Measurements from ENCODE around the gene KMT5B.

KMT5B gene

DNA sequence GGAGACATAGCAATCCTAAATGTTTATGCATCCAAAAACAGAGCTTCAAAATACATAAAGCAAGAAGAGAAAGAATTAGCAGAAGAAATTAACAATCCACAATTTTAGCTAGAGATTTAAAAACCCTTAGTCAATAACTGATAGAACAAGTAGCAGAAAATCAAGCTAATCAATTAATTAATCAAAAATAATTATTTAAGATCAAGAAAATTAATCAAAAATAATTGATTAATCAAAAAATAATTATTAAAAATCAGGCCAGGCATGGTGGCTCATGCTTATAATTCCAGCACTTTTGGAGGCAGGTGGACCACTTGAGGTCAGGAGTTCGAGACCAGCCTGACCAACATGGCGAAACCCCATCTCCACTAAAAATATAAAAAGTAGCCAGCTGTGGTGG, 29.5 kb upstream of the KMT5B start:
- no peak overlapping the region for H3K9ac ChIP-seq (ENCODE audit: low read length)
- no peaks in the 10 kb centered on the region for H4K20me1 ChIP-seq (ENCODE audit: insufficient read depth, low read length)
- TF ChIP-seq EZH2 (IDR thresholded peaks at IDR 0.05; ENCODE audit: borderline replicate concordance, low read length), result no peak
- TF ChIP-seq, protein P1, sequence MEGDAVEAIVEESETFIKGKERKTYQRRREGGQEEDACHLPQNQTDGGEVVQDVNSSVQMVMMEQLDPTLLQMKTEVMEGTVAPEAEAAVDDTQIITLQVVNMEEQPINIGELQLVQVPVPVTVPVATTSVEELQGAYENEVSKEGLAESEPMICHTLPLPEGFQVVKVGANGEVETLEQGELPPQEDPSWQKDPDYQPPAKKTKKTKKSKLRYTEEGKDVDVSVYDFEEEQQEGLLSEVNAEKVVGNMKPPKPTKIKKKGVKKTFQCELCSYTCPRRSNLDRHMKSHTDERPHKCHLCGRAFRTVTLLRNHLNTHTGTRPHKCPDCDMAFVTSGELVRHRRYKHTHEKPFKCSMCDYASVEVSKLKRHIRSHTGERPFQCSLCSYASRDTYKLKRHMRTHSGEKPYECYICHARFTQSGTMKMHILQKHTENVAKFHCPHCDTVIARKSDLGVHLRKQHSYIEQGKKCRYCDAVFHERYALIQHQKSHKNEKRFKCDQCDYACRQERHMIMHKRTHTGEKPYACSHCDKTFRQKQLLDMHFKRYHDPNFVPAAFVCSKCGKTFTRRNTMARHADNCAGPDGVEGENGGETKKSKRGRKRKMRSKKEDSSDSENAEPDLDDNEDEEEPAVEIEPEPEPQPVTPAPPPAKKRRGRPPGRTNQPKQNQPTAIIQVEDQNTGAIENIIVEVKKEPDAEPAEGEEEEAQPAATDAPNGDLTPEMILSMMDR (IDR thresholded peaks at IDR 0.05; ENCODE audit: low read length), result no peak
- no peak overlapping the region for H3K4me2 ChIP-seq (ENCODE audit: low read length)
- H3F3A ChIP-seq (ENCODE audit: insufficient read depth, low read length), result no peaks in the 10 kb centered on the region
- no peak overlapping the region for H3K27ac ChIP-seq (ENCODE audit: low read depth, low read length, poor library complexity, severe bottlenecking)
- no peak overlapping the region for H3K4me3 ChIP-seq (ENCODE audit: low read depth, low read length, poor library complexity, severe bottlenecking)
- no peaks in the 10 kb centered on the region for H3K4me1 ChIP-seq (ENCODE audit: insufficient read depth, low read length, severe bottlenecking)
- H3K9me3 ChIP-seq (ENCODE audit: low read length), result no peaks in the 10 kb centered on the region
- no peaks in the 10 kb centered on the region for H3K79me2 ChIP-seq (ENCODE audit: insufficient read depth, low read length)
- H3K36me3 ChIP-seq (ENCODE audit: insufficient read depth, low read length), result no peaks in the 10 kb centered on the region
- H2AFZ ChIP-seq (ENCODE audit: low read length), result no peak overlapping the region
- no peaks in the 10 kb centered on the region for H3K9me2 ChIP-seq (ENCODE audit: low read depth, low read length)
- H3K27me3 ChIP-seq (ENCODE audit: insufficient read depth, low read length), result 0 out of 2 replicates have a peak, but pooled peaks cover 4% of the 10 kb centered on the region

GRCh38 chr11:68231621-68232020, 18.5 kb upstream of the KMT5B start:
- Histone ChIP-seq H3K9ac (ENCODE audit: low read length) (no peak overlapping the region), H3K9me2 (ENCODE audit: low read depth, low read length) (no peaks in the 10 kb centered on the region), H3K9me3 (ENCODE audit: low read length) (peaks cover 14% of the 10 kb centered on the region), H3K36me3 (ENCODE audit: insufficient read depth, low read length) (no peaks in the 10 kb centered on the region; the same call in 1 of the 2 replicates), H4K20me1 (ENCODE audit: insufficient read depth, low read length) (no peaks in the 10 kb centered on the region), H3K4me1 (ENCODE audit: insufficient read depth, low read length, severe bottlenecking) (no peaks in the 10 kb centered on the region), H2AFZ (ENCODE audit: low read length) (no peak overlapping the region), H3K4me2 (ENCODE audit: low read length) (no peak overlapping the region), H3K79me2 (ENCODE audit: insufficient read depth, low read length) (no peaks in the 10 kb centered on the region), H3K27ac (ENCODE audit: low read depth, low read length, poor library complexity, severe bottlenecking) (no peak overlapping the region), H3F3A (ENCODE audit: insufficient read depth, low read length) (no peaks in the 10 kb centered on the region), H3K27me3 (ENCODE audit: insufficient read depth, low read length) (peaks cover 9% of the 10 kb centered on the region; the same call in 1 of the 2 replicates), H3K4me3 (ENCODE audit: low read depth, low read length, poor library complexity, severe bottlenecking) (no peak overlapping the region)
- TF ChIP-seq EZH2 (IDR thresholded peaks at IDR 0.05; ENCODE audit: borderline replicate concordance, low read length), result no peak
- TF ChIP-seq, protein P1 (IDR thresholded peaks at IDR 0.05; ENCODE audit: low read length), result no peak

GRCh38 chr11:68229601-68230000, 16.5 kb upstream of the KMT5B start:
- H3K79me2 ChIP-seq (ENCODE audit: insufficient read depth, low read length), result no peaks in the 10 kb centered on the region
- no peak overlapping the region for H3K4me2 ChIP-seq (ENCODE audit: low read length)
- H4K20me1 ChIP-seq (ENCODE audit: insufficient read depth, low read length), result no peaks in the 10 kb centered on the region
- H2AFZ ChIP-seq (ENCODE audit: low read length), result no peak overlapping the region
- no peaks in the 10 kb centered on the region; the same call in 1 of the 2 replicates for H3K36me3 ChIP-seq (ENCODE audit: insufficient read depth, low read length)
- H3F3A ChIP-seq (ENCODE audit: insufficient read depth, low read length), result no peaks in the 10 kb centered on the region
- TF ChIP-seq, protein P1 (IDR thresholded peaks at IDR 0.05; ENCODE audit: low read length), result no peak
- TF ChIP-seq EZH2 (IDR thresholded peaks at IDR 0.05; ENCODE audit: borderline replicate concordance, low read length), result no peak
- H3K27me3 ChIP-seq (ENCODE audit: insufficient read depth, low read length), result peaks cover 15% of the 10 kb centered on the region; the same call in 1 of the 2 replicates
- H3K4me3 ChIP-seq (ENCODE audit: low read depth, low read length, poor library complexity, severe bottlenecking), result no peak overlapping the region
- no peaks in the 10 kb centered on the region for H3K9me2 ChIP-seq (ENCODE audit: low read depth, low read length)
- no peak overlapping the region for H3K9ac ChIP-seq (ENCODE audit: low read length)
- no peaks in the 10 kb centered on the region for H3K4me1 ChIP-seq (ENCODE audit: insufficient read depth, low read length, severe bottlenecking)
- H3K27ac ChIP-seq (ENCODE audit: low read depth, low read length, poor library complexity, severe bottlenecking), result no peak overlapping the region
- H3K9me3 ChIP-seq (ENCODE audit: low read length), result peaks cover 14% of the 10 kb centered on the region

Data from OCI-LY1 (cell line).